Measurements from ENCODE around the gene BEGAIN. TPM values are rescaled to one million over a fixed set of nuclear protein-coding genes. Genes with fewer than 3 reads are reported as not detected.
A peak's percentile ranks its signal among the peaks of the same experiment; 100 is the strongest.

Gene BEGAIN
- total RNA-seq, 4 donors from 2014 or later = 0.27 to 2.5 (median 0.37) TPM; not detected in 1

- in situ Hi-C loops (cut with MboI; ENCODE audit: low pct_ligation_motif_present in 1 of 4, low pct_unique_long_range_greater_than_20kb in 1 of 4, low sequenced_read_pairs in 3 of 4) = no loop called here
- Histone ChIP-seq H3K27ac (no peak overlapping the region), H3K9me3 (no peaks in the 10 kb centered on the region)
Measured at GRCh38 chr14:100533656-100534485, 53.3 kb downstream of the BEGAIN start.

GRCh38 chr14:100532906-100533655, 54.1 kb downstream of the BEGAIN start:
- H3K4me1 ChIP-seq = peaks cover 0 to 15% (median 11%) of the 10 kb centered on the region in 4 donors
- in situ Hi-C loops (cut with MboI; ENCODE audit: low pct_ligation_motif_present in 1 of 4, low pct_unique_long_range_greater_than_20kb in 1 of 4, low sequenced_read_pairs in 3 of 4) (no loop called here), intact Hi-C loops (cut with DNase I; ENCODE audit: low total_unique reads) (no loop called here)
- H3K27me3 ChIP-seq = no peaks in the 10 kb centered on the region
- DNase-seq = no peak
- no peaks in the 10 kb centered on the region for H3K36me3 ChIP-seq
- H3K9me3 ChIP-seq = no peaks in the 10 kb centered on the region
- TF ChIP-seq POLR2AphosphoS5 (IDR thresholded peaks at IDR 0.05) (no peak), CTCF (IDR thresholded peaks at IDR 0.05) (no peak)
- H3K4me3 ChIP-seq = no peak overlapping the region
- 50 to 56% methylated on average over 5 to 11 of the region's 11 CpGs for WGBS, 2 donors (ENCODE audit: low coverage in 1 of 2)
- no peak overlapping the region for H3K27ac ChIP-seq

More at GRCh38 chr14:100533656-100534485, 53.3 kb downstream of the BEGAIN start:
- TF ChIP-seq POLR2A (IDR thresholded peaks at IDR 0.05) (no peak), EP300 (IDR thresholded peaks at IDR 0.05; ENCODE audit: low read depth) (no peak), POLR2AphosphoS5 (IDR thresholded peaks at IDR 0.05) (no peak), CTCF (IDR thresholded peaks at IDR 0.05) (no peak)
- Histone ChIP-seq H3K36me3 (no peaks in the 10 kb centered on the region), H3K27me3 (no peaks in the 10 kb centered on the region), H3K4me3 (no peak overlapping the region), H3K4me1 (peaks cover 0 to 15% (median 11%) of the 10 kb centered on the region in 4 donors)
- WGBS, 2 donors (ENCODE audit: low coverage in 1 of 2) = 44 to 47% methylated on average over 3 to 14 of the region's 17 CpGs
- DNase-seq = peak; percentile 22
- intact Hi-C loops (cut with DNase I; ENCODE audit: low total_unique reads) = no loop called here

- no peaks in the 10 kb centered on the region for H3K36me3 ChIP-seq
- in situ Hi-C loops (cut with MboI; ENCODE audit: low pct_ligation_motif_present in 1 of 4, low pct_unique_long_range_greater_than_20kb in 1 of 4, low sequenced_read_pairs in 3 of 4) = no loop called here
- no peaks in the 10 kb centered on the region for H3K27me3 ChIP-seq
- 77% methylated on average over 12 of the region's 12 CpGs; no CpG with 5 or more reads in 1 of the 2 donors for WGBS, 2 donors (ENCODE audit: low coverage in 1 of 2)
- H3K9me3 ChIP-seq = no peaks in the 10 kb centered on the region
- no peak for DNase-seq
- no peak overlapping the region for H3K4me3 ChIP-seq
- no peak overlapping the region for H3K27ac ChIP-seq
- H3K4me1 ChIP-seq = peaks cover 0 to 15% (median 11%) of the 10 kb centered on the region in 4 donors
- TF ChIP-seq CTCF (IDR thresholded peaks at IDR 0.05) (no peak), EP300 (IDR thresholded peaks at IDR 0.05; ENCODE audit: low read depth) (no peak), POLR2A (IDR thresholded peaks at IDR 0.05) (no peak), POLR2AphosphoS5 (IDR thresholded peaks at IDR 0.05) (no peak)
- intact Hi-C loops (cut with DNase I; ENCODE audit: low total_unique reads) = no loop called here
Measured at GRCh38 chr14:100532154-100532861, 54.9 kb downstream of the BEGAIN start.
